ENCODE results near the gene CHST13.

GRCh38 chr3:126578702-126579101 lies 54.7 kb downstream of the CHST13 start:
- no peak for TF ChIP-seq ARNT (IDR thresholded peaks at IDR 0.05)
- no peak for TF ChIP-seq BHLHE40 (IDR thresholded peaks at IDR 0.05; ENCODE audit: borderline replicate concordance)
- TF ChIP-seq ELF4 (IDR thresholded peaks at IDR 0.05) = no peak

All from HEK293T (cell line).